Ovary (tissue), 9 donors: ENCODE measurements around the gene AK9. TPM values are rescaled to one million over a fixed set of nuclear protein-coding genes. Genes with fewer than 3 reads are reported as not detected.

Experiments used
- DNase-seq, 5 donors: peaks; one replicate each; pipeline ENCODE4 v3.0.0-alpha.2; 2019 to 2020
- H3K27ac ChIP-seq, 2 donors: fragments of 200-600 bp; one replicate each; pipeline versions ENCODE4 v1.5.1 to v1.8.0; 2019 to 2022
- H3K27me3 ChIP-seq: fragments of 200-600 bp; one replicate; pipeline ENCODE4 v1.8.0; 2022
- H3K36me3 ChIP-seq: fragments of 200-600 bp; sonication (generic); one replicate; pipeline ENCODE4 v1.5.1; 2019
- H3K4me1 ChIP-seq: one replicate; pipeline ENCODE4 v1.8.1; 2013; ENCODE audit warnings: mild to moderate bottlenecking, moderate library complexity; ENCODE audit not compliant: insufficient read depth
- H3K4me3 ChIP-seq: fragments of 200-600 bp; sonication (generic); one replicate; pipeline ENCODE4 v1.5.1; 2017
- H3K9me3 ChIP-seq, 2 donors: fragments of 200-600 bp in 1 of 2; sonication (generic) in 1 of 2; one replicate each; pipeline versions ENCODE4 v1.5.1 to v1.8.1; 2013 to 2019; ENCODE audit warnings: mild to moderate bottlenecking in 1 of 2, moderate library complexity in 1 of 2
- EP300 ChIP-seq: sonication (generic); formaldehyde crosslinking; IDR thresholded peaks from one replicate; pipeline ENCODE4 v1.6.1; 2017; ENCODE audit warnings: antibody characterized with exemption
- POLR2A ChIP-seq: fragments of 450-650 bp; IDR thresholded peaks from one replicate; pipeline ENCODE4 v1.6.1; 2017; ENCODE audit warnings: antibody characterized with exemption, mild to moderate bottlenecking, moderate library complexity
- WGBS, 3 donors: extraction: QIAGEN DNeasy Blood & Tissue Kit in 1 of 3; methylation state at CpG; one replicate each; pipeline versions ENCODE4 v1.1.5 to v1.1.7; 2013 to 2017; 5-methylcytosine and 5-hydroxymethylcytosine counted together
- intact Hi-C, 4 donors: fragments of 100-400 bp; cut with DNase I; formaldehyde crosslinking; loops; one replicate each; pipeline versions ENCODE4 v1.11.0 to v1.15.1; 2022 to 2023
- polyA plus RNA-seq, 2 donors: library from polyadenylated mRNA; stranded (reverse); fragments of 200-250 nt in 1 of 2; fragments of 350-450 nt in 1 of 2; fragmentation: Illumina TruSeq in 1 of 2; extraction: RNeasy Lipid Tissue Mini Kit (QIAGEN cat#74804) in 1 of 2; gene quantifications; one replicate each; pipeline ENCODE4 v1.2.3, GENCODE V29; 2013 to 2014
- total RNA-seq, 7 donors: library from RNA; depleted of rRNA in 2 of 7; stranded (reverse); fragments of >200 nt in 2 of 7; fragmentation: NEBNext Ultra II Directional in 3 of 7; extraction: Animal tissue kit (Norgen Biotek cat#: 25700) in 3 of 7; gene quantifications; one replicate each; pipeline versions ENCODE4 v1.1.0 to v1.2.4, GENCODE V29; 2016 to 2023
- TF ChIP-seq, protein P1 (sequence below), 3 donors: fragments of 450-650 bp in 2 of 3; fragments of 200-600 bp in 1 of 3; IDR thresholded peaks; one replicate each; pipeline versions ENCODE4 v1.5.1 to v1.8.0; 2016 to 2022; ENCODE audit warnings: antibody characterized with exemption in 3 of 3, mild to moderate bottlenecking in 1 of 3
- donor health status: DM: no; HTN: no; CAD: no; lungs with moderate emphysema.
- donor health status: DM: no; HTN: no; CAD: no.
- donor health status: Bipolar disorder and iron deficiency.
- donor health status: DM: yes; HTN: yes; CAD: no.
- donor health status: DM: no; HTN: no; CAD: no.
- donor health status: DM: yes; HTN: yes; CAD: no.

AK9 gene
- total and polyA plus RNA-seq, 9 donors: 2.9 to 17.5 (median 9.2) TPM

DNA sequence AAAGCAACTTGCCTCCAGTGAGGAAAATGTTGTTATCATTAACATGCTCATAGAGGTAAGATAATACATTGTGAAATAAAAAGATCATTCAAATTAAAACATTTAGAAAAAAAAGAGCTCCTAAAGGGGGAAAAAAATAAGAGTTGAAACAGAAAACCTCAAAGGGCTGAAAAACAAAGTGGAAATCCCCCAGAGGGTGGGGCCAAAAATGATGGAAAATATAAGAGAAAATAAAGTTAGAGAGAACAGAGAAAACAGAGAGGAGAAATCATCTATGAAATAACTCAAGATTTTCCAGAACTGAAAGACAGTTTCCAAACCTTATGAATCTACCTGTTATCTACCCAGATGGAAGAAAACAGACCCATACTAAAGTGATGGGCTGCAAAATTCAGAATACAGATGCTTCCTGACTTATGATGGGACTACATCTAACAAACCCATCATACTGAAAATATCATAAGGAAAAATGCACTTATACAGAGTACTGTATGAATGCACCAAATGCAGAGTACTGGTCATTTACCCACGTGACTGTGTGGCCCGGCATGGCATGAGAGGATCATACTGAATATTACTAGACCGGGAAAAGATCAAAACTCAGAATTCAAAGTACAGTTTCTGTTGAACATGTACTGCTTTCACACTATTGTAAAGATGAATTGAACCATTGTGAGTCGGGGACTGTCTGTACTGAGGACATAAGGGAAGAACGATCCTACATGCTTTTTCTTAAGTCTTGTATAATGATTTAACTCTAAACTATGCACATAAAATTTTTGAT is 212.0 kb downstream of the AK9 start:
- H3K9me3 ChIP-seq: no peaks in the 10 kb centered on the region
- no peak overlapping the region for H3K27ac ChIP-seq
- H3K4me1 ChIP-seq: peaks cover 11% of the 10 kb centered on the region
- H3K27me3 ChIP-seq: no peaks in the 10 kb centered on the region
- no peak for DNase-seq
- H3K4me3 ChIP-seq: no peak overlapping the region
- intact Hi-C loops: no loop called here
- TF ChIP-seq EP300 (no peak), POLR2A (no peak)
- TF ChIP-seq, protein P1, sequence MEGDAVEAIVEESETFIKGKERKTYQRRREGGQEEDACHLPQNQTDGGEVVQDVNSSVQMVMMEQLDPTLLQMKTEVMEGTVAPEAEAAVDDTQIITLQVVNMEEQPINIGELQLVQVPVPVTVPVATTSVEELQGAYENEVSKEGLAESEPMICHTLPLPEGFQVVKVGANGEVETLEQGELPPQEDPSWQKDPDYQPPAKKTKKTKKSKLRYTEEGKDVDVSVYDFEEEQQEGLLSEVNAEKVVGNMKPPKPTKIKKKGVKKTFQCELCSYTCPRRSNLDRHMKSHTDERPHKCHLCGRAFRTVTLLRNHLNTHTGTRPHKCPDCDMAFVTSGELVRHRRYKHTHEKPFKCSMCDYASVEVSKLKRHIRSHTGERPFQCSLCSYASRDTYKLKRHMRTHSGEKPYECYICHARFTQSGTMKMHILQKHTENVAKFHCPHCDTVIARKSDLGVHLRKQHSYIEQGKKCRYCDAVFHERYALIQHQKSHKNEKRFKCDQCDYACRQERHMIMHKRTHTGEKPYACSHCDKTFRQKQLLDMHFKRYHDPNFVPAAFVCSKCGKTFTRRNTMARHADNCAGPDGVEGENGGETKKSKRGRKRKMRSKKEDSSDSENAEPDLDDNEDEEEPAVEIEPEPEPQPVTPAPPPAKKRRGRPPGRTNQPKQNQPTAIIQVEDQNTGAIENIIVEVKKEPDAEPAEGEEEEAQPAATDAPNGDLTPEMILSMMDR (IDR thresholded peaks at IDR 0.05): no peak
- 91 to 93% (median 93%) methylated on average over 5 of the region's 5 CpGs for WGBS, 3 donors
- H3K36me3 ChIP-seq: no peaks in the 10 kb centered on the region

DNA sequence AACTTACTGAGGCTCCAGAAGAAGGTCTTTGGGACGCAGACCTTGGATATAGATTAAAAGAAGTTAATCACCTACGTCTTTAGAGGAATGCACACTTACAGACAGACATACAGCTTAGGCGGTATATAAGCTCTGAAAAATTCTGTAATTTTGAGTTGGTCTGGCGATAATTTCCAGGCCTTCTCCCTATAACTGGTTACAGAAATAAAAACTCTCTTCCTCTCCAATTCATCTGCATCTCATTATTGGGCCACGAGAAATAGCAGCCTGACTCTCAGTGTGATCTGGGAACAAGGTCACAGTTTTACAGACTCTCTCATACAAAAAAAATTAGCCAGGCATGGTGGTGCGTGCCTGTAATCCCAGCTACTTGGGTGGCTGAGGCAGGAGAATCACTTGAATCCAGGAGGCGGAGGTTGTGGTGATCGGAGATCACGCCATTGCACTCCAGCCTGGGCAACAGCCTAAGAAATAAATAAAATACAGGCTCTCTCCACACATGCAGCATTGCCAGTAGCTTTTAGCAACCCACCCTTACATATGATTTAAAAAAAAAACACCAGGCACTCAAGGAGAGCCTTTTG is 212.7 kb downstream of the AK9 start:
- intact Hi-C loops: no loop called here
- no peak for DNase-seq
- no peaks in the 10 kb centered on the region for H3K27me3 ChIP-seq
- H3K36me3 ChIP-seq: no peaks in the 10 kb centered on the region
- TF ChIP-seq, protein P1 (IDR thresholded peaks at IDR 0.05): no peak
- TF ChIP-seq POLR2A (no peak), EP300 (no peak)
- H3K4me3 ChIP-seq: no peak overlapping the region
- H3K4me1 ChIP-seq: peaks cover 11% of the 10 kb centered on the region
- H3K9me3 ChIP-seq: no peaks in the 10 kb centered on the region
- WGBS, 3 donors: 86 to 90% (median 88%) methylated on average over 9 of the region's 9 CpGs
- no peak overlapping the region for H3K27ac ChIP-seq

DNA sequence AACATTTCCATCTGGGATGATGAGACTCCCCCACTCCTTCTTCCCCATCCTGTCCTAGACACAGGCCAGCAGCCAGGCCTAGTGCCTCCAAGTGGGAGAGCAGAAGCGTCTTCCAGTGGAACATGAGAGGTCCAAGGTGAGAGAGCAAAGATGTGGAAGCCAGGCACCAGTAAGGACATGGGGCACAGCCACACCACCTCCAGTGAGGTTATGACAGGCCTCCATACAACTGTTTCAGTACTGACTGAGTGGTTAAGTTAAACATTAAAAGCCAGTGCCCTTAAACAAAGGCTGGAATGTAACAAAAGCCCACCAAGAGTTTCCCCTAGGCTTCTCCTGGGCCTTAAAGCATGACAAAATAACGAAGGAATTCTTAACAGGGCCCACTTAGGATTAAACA is 213.3 kb downstream of the AK9 start:
- H3K27me3 ChIP-seq: no peaks in the 10 kb centered on the region
- H3K36me3 ChIP-seq: no peaks in the 10 kb centered on the region
- 60 to 74% (median 74%) methylated on average over 2 of the region's 2 CpGs for WGBS, 3 donors
- intact Hi-C loops: no loop called here
- no peak for TF ChIP-seq POLR2A
- TF ChIP-seq EP300: no peak
- TF ChIP-seq, protein P1 (IDR thresholded peaks at IDR 0.05): no peak
- DNase-seq: no peak
- H3K9me3 ChIP-seq: no peaks in the 10 kb centered on the region
- no peak overlapping the region for H3K27ac ChIP-seq
- no peak overlapping the region for H3K4me3 ChIP-seq
- peaks cover 11% of the 10 kb centered on the region for H3K4me1 ChIP-seq

DNA sequence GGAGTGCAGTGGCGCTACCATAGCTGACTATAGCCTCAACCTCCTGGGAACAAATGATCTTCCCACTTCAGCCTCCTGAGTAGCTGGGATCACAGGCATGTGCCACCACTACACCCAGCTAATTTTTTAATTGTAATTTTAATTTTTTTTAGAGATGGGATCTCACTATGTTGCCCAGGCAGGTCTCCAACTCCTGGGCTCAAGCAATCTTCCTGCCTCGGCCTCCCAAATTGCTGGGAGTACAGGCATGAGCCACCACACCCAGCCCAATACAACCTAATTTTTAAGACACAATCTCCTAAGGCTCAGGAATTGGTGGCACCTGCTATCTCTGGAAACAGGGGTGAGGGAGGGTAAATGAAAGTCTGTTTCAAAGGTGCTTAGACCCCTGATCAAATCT is 213.8 kb downstream of the AK9 start:
- H3K9me3 ChIP-seq: no peaks in the 10 kb centered on the region
- TF ChIP-seq, protein P1 (IDR thresholded peaks at IDR 0.05): no peak
- TF ChIP-seq POLR2A: no peak
- no peak for TF ChIP-seq EP300
- no peak overlapping the region for H3K27ac ChIP-seq
- no peaks in the 10 kb centered on the region for H3K36me3 ChIP-seq
- H3K27me3 ChIP-seq: no peaks in the 10 kb centered on the region
- 96 to 97% (median 97%) methylated on average over 2 of the region's 2 CpGs for WGBS, 3 donors
- H3K4me3 ChIP-seq: no peak overlapping the region
- intact Hi-C loops: no loop called here
- no peak for DNase-seq
- peaks cover 10% of the 10 kb centered on the region for H3K4me1 ChIP-seq
